CD4-positive, CD25-positive, alpha-beta regulatory T cell (primary cell): ENCODE data around the gene SLC2A9. TPM values are rescaled to one million over a fixed set of nuclear protein-coding genes. Genes with fewer than 3 reads are reported as not detected.

Experiments
- ATAC-seq, 2 donors: fragments of 150-1000 bp; cut with Tn5 transposase; one replicate each; pipeline ENCODE4 v1.10.0; 2021; ENCODE audit warnings: low read depth in 2 of 2, moderate number of reproducible peaks in 2 of 2, moderate library complexity in 1 of 2
- DNase-seq, 3 donors: peaks; one replicate each; pipeline versions ENCODE4 v3.0.0 to v3.0.0-alpha.2; 2012 to 2022; ENCODE audit warnings: mixed read lengths in 1 of 3
- H3K27ac ChIP-seq: one replicate; pipeline ENCODE4 v1.7.0; 2013; ENCODE audit warnings: mild to moderate bottlenecking, low read length; ENCODE audit not compliant: insufficient read depth, poor library complexity, severe bottlenecking
- H3K27me3 ChIP-seq: one replicate; pipeline ENCODE4 v1.7.0; 2013; ENCODE audit warnings: low read length; ENCODE audit not compliant: control insufficient read depth, insufficient read depth
- H3K36me3 ChIP-seq: one replicate; pipeline ENCODE4 v1.7.0; 2013; ENCODE audit warnings: mild to moderate bottlenecking, low read length, moderate library complexity; ENCODE audit not compliant: control insufficient read depth, insufficient read depth
- H3K4me1 ChIP-seq: 2 replicates; pipeline ENCODE4 v1.7.0; 2013; ENCODE audit warnings: mild to moderate bottlenecking, low read length; ENCODE audit not compliant: insufficient read depth, control insufficient read depth, poor library complexity, severe bottlenecking
- H3K4me3 ChIP-seq: one replicate; pipeline ENCODE4 v1.7.0; 2013; ENCODE audit warnings: low read depth, mild to moderate bottlenecking, low read length, moderate library complexity
- H3K9me3 ChIP-seq, 2 experiments: 1 replicate in 1 of 2; 2 replicates in 1 of 2; pipeline ENCODE4 v1.7.0; 2013; ENCODE audit warnings: low read length in 2 of 2, mild to moderate bottlenecking in 1 of 2, moderate library complexity in 1 of 2; ENCODE audit not compliant: control insufficient read depth in 2 of 2
- H3K27ac Mint-ChIP-seq, 3 donors: one replicate each; pipeline ENCODE4 v1.8.0; 2020 to 2022; ENCODE audit warnings: mild to moderate bottlenecking in 3 of 3, mixed read lengths in 3 of 3, moderate library complexity in 2 of 3
- H3K27me3 Mint-ChIP-seq: one replicate; pipeline ENCODE4 v1.8.0; 2022; ENCODE audit warnings: mild to moderate bottlenecking, mixed read lengths
- H3K36me3 Mint-ChIP-seq: one replicate; pipeline ENCODE4 v1.8.0; 2020; ENCODE audit warnings: mixed read lengths
- H3K4me1 Mint-ChIP-seq, 4 donors: one replicate each; pipeline ENCODE4 v1.8.0; 2020 to 2022; ENCODE audit warnings: mixed read lengths in 4 of 4, mild to moderate bottlenecking in 1 of 4
- H3K4me3 Mint-ChIP-seq, 4 donors: one replicate each; pipeline ENCODE4 v1.8.0; 2020 to 2022; ENCODE audit warnings: mild to moderate bottlenecking in 4 of 4, mixed read lengths in 4 of 4, moderate library complexity in 3 of 4
- H3K9me3 Mint-ChIP-seq, 7 donors: one replicate each; pipeline ENCODE4 v1.8.0; 2020 to 2022; ENCODE audit warnings: mixed read lengths in 7 of 7, mild to moderate bottlenecking in 3 of 7, moderate library complexity in 2 of 7
- polyA plus RNA-seq, 4 donors: library from polyadenylated mRNA; unstranded; fragments of 300-500 nt; fragmentation: Illumina TruSeq; gene quantifications; one replicate each; pipeline ENCODE4 v1.2.3, GENCODE V29; 2021
- total RNA-seq: library from RNA; stranded (reverse); gene quantifications from one replicate; pipeline ENCODE4 v1.2.3, GENCODE V29; 2022

Gene SLC2A9
- total and polyA plus RNA-seq, 5 donors from 2014 or later: 0.41 to 5.7 (median 0.81) TPM

DNA sequence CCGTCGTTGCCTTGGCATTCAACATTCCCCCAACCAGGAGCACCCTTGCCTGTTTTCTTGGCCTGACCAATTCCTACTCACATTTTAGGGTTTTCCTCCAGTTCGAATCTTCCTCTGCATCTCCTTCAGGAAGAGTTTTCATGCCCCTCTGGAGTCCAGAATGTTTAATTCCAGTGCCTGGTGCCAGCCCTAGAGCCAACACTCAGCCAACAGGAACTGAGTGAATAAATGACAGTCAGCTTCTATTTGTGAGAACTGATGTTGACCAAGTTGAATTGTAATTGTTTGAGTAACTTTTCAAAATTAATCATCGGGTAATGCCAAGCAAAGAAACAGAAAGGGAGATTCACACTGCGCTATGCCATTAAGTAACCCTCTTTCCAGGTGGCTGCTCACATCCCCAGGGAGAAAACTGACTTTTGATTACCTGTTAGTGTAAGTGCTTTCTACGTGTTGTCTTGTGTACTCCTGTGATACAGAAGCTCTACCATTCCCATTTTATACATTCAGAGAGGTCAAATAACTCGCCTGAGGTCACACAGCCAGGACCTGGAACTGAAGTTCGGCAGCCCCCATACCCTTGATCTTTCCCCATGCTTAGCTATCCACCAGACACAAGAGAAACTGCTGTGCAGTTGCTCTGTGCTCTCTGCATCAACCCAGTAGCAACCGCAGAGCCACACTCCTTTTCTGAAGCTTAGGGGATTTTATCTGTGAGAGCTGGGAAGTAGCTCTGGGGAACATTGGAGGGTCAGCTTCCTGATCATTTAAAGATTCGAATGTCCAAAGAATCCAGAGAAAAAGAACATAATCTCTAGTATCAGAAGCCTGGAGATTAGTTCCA is 19.0 kb upstream of the SLC2A9 start:
- H3K27me3 Mint-ChIP-seq: no peaks in the 10 kb centered on the region
- H3K4me1 Mint-ChIP-seq: peaks cover 0 to 2% (median 0%) of the 10 kb centered on the region in 4 donors
- DNase-seq (no peak), ATAC-seq (no peak)
- peaks cover 45% of the 10 kb centered on the region for H3K36me3 Mint-ChIP-seq
- H3K27ac Mint-ChIP-seq: no peak overlapping the region
- Histone ChIP-seq H3K36me3 (no peaks in the 10 kb centered on the region), H3K4me3 (no peak overlapping the region), H3K27me3 (peaks cover 2% of the 10 kb centered on the region), H3K9me3 (peaks cover 11 to 14% of the 10 kb centered on the region in 2 experiments), H3K4me1 (no peaks in the 10 kb centered on the region), H3K27ac (no peak overlapping the region)
- H3K9me3 Mint-ChIP-seq: peaks cover 0 to 14% (median 2%) of the 10 kb centered on the region in 7 donors
- no peak overlapping the region for H3K4me3 Mint-ChIP-seq

- DNase-seq (no peak), ATAC-seq (no peak)
- peaks cover 0 to 1% (median 0%) of the 10 kb centered on the region in 7 donors for H3K9me3 Mint-ChIP-seq
- no peaks in the 10 kb centered on the region for H3K4me1 ChIP-seq
- H3K27me3 ChIP-seq: no peaks in the 10 kb centered on the region
- no peak overlapping the region for H3K4me3 ChIP-seq
- H3K27ac ChIP-seq: no peak overlapping the region
- no peaks in the 10 kb centered on the region for H3K9me3 ChIP-seq
- no peaks in the 10 kb centered on the region for H3K36me3 ChIP-seq
- H3K27me3 Mint-ChIP-seq: peaks cover 11% of the 10 kb centered on the region
- no peak overlapping the region for H3K4me3 Mint-ChIP-seq
- H3K4me1 Mint-ChIP-seq: peaks cover 0 to 8% (median 3%) of the 10 kb centered on the region in 4 donors
- no peak overlapping the region for H3K27ac Mint-ChIP-seq
- H3K36me3 Mint-ChIP-seq: peaks cover 33% of the 10 kb centered on the region
These were observed 15.6 kb upstream of the SLC2A9 start for GRCh38 chr4:10036807-10037342.

DNA sequence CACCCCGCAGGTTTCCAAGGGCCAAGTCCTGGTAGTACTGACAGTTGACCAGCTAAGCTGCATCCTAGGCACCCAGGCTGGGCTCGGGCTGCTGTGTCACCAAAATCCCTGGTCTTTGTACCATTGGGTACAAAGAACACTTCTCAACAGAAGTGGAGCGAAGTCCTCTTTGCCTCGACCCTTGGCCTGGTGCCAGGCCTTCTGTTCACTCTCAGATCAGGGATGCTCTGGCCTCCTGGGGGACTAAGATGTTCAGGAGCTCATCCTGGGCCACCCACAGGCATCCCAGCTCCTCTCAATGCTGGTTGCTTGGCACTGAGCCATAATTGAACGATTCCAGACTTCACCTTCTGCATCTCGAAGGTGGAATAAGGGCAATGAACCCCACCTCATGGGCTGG is 13.8 kb upstream of the SLC2A9 start:
- Histone ChIP-seq H3K27me3 (no peaks in the 10 kb centered on the region), H3K4me1 (no peaks in the 10 kb centered on the region), H3K9me3 (no peaks in the 10 kb centered on the region), H3K4me3 (no peak overlapping the region), H3K27ac (no peak overlapping the region), H3K36me3 (no peaks in the 10 kb centered on the region)
- no peak for ATAC-seq
- no peak overlapping the region for H3K4me3 Mint-ChIP-seq
- H3K27me3 Mint-ChIP-seq: peaks cover 13% of the 10 kb centered on the region
- H3K4me1 Mint-ChIP-seq: peaks cover 0 to 8% (median 3%) of the 10 kb centered on the region in 4 donors
- H3K9me3 Mint-ChIP-seq: peaks cover 0 to 1% (median 0%) of the 10 kb centered on the region in 7 donors
- no peak for DNase-seq
- peaks cover 25% of the 10 kb centered on the region for H3K36me3 Mint-ChIP-seq
- H3K27ac Mint-ChIP-seq: no peak overlapping the region

- no peaks in the 10 kb centered on the region for H3K4me1 ChIP-seq
- no peak overlapping the region for H3K4me3 ChIP-seq
- peaks cover 0 to 8% (median 3%) of the 10 kb centered on the region in 4 donors for H3K4me1 Mint-ChIP-seq
- H3K27me3 ChIP-seq: no peaks in the 10 kb centered on the region
- ATAC-seq: no peak
- peaks cover 21% of the 10 kb centered on the region for H3K36me3 Mint-ChIP-seq
- H3K9me3 ChIP-seq: no peaks in the 10 kb centered on the region
- peaks cover 0 to 1% (median 0%) of the 10 kb centered on the region in 7 donors for H3K9me3 Mint-ChIP-seq
- no peak overlapping the region for H3K27ac ChIP-seq
- no peaks in the 10 kb centered on the region for H3K36me3 ChIP-seq
- no peak for DNase-seq
- peaks cover 17% of the 10 kb centered on the region for H3K27me3 Mint-ChIP-seq
- no peak overlapping the region for H3K27ac Mint-ChIP-seq
- no peak overlapping the region for H3K4me3 Mint-ChIP-seq
These were observed 13.4 kb upstream of the SLC2A9 start for GRCh38 chr4:10034612-10035104.

DNA sequence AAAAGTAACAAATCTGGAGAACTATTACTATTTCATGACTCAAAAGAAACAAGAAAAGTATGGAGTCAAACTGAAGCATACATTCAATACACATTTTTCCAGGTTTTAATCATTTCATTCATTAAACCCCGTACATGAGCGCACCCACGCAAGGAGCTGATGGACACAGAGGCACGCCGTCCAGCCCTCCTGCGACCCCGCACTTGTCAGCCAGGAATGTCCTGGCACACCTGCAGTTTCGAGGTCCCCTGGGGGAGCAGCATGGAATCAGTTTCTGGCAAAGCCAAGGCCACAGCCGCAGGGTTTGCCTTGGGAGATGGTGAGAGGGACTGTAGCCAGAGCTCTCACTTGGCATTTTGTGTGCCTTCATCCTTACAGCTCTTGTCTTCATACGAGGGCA is 12.8 kb upstream of the SLC2A9 start:
- ATAC-seq (no peak), DNase-seq (no peak)
- Histone ChIP-seq H3K27ac (no peak overlapping the region), H3K4me1 (no peaks in the 10 kb centered on the region), H3K4me3 (no peak overlapping the region), H3K9me3 (no peaks in the 10 kb centered on the region), H3K36me3 (no peaks in the 10 kb centered on the region), H3K27me3 (no peaks in the 10 kb centered on the region)
- Mint-ChIP-seq H3K36me3 (peaks cover 15% of the 10 kb centered on the region), H3K9me3 (peaks cover 0 to 1% (median 0%) of the 10 kb centered on the region in 7 donors), H3K4me1 (peaks cover 0 to 8% (median 3%) of the 10 kb centered on the region in 4 donors), H3K27me3 (peaks cover 17% of the 10 kb centered on the region), H3K4me3 (no peak overlapping the region), H3K27ac (no peak overlapping the region)

- no peak overlapping the region for H3K4me3 Mint-ChIP-seq
- Histone ChIP-seq H3K27ac (no peak overlapping the region), H3K4me3 (no peak overlapping the region), H3K4me1 (no peaks in the 10 kb centered on the region), H3K36me3 (no peaks in the 10 kb centered on the region), H3K9me3 (no peaks in the 10 kb centered on the region), H3K27me3 (no peaks in the 10 kb centered on the region)
- ATAC-seq (no peak), DNase-seq (no peak)
- peaks cover 0 to 1% (median 0%) of the 10 kb centered on the region in 7 donors for H3K9me3 Mint-ChIP-seq
- H3K36me3 Mint-ChIP-seq: peaks cover 13% of the 10 kb centered on the region
- no peak overlapping the region for H3K27ac Mint-ChIP-seq
- peaks cover 17% of the 10 kb centered on the region for H3K27me3 Mint-ChIP-seq
- H3K4me1 Mint-ChIP-seq: peaks cover 0 to 8% (median 3%) of the 10 kb centered on the region in 4 donors
These were observed 12.0 kb upstream of the SLC2A9 start for GRCh38 chr4:10033191-10033881.

DNA sequence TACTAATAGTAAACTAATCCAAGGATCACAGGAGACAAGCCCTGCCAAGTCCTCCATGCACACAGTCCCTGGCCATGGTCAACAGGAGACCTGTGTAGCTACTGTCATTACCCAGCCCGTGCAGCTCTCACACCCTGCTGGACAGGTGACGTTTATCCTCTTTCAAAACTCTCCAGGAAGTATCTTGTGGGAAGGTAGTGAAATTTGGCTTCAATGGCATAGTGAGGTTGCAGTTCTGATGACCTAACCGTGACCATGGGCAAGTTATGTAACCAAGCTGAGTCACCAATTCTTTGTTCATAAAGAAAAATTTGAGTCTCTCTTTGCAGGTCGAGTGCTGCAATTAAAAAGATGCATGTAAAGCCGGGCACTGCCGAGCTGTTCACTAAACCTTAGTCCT is 11.3 kb upstream of the SLC2A9 start:
- H3K36me3 Mint-ChIP-seq: peaks cover 13% of the 10 kb centered on the region
- no peaks in the 10 kb centered on the region for H3K4me1 ChIP-seq
- H3K4me1 Mint-ChIP-seq: peaks cover 0 to 8% (median 3%) of the 10 kb centered on the region in 4 donors
- no peak overlapping the region for H3K4me3 ChIP-seq
- no peaks in the 10 kb centered on the region for H3K36me3 ChIP-seq
- H3K9me3 ChIP-seq: no peaks in the 10 kb centered on the region
- H3K4me3 Mint-ChIP-seq: no peak overlapping the region
- DNase-seq: no peak
- H3K27ac ChIP-seq: no peak overlapping the region
- ATAC-seq: no peak
- H3K27me3 Mint-ChIP-seq: peaks cover 17% of the 10 kb centered on the region
- H3K27me3 ChIP-seq: no peaks in the 10 kb centered on the region
- H3K9me3 Mint-ChIP-seq: peaks cover 0 to 1% (median 0%) of the 10 kb centered on the region in 7 donors
- H3K27ac Mint-ChIP-seq: no peak overlapping the region
